Tibial nerve (tissue), 4 donors: Measurements from ENCODE around the gene G3BP2. TPM values are rescaled to one million over a fixed set of nuclear protein-coding genes. Genes with fewer than 3 reads are reported as not detected.

Experiments
- DNase-seq, 2 donors: peaks; one replicate each; pipeline ENCODE4 v3.0.0-alpha.2; 2019; ENCODE audit warnings: low spot score in 2 of 2
- H3K27ac ChIP-seq, 4 donors: fragments of 200-600 bp; sonication (generic) in 3 of 4; one replicate each; pipeline ENCODE4 v1.5.1; 2017 to 2019; ENCODE audit warnings: mild to moderate bottlenecking in 1 of 4
- H3K27me3 ChIP-seq, 2 donors: fragments of 200-600 bp; sonication (generic) in 1 of 2; one replicate each; pipeline versions ENCODE4 v1.5.1 to v1.6.0; 2017 to 2019
- H3K36me3 ChIP-seq, 3 donors: fragments of 200-600 bp; sonication (generic); one replicate each; pipeline ENCODE4 v1.5.1; 2018 to 2019
- H3K4me1 ChIP-seq, 4 donors: fragments of 200-600 bp; sonication (generic) in 3 of 4; one replicate each; pipeline ENCODE4 v1.5.1; 2017 to 2019
- H3K4me3 ChIP-seq, 4 donors: fragments of 200-600 bp; sonication (generic) in 3 of 4; one replicate each; pipeline ENCODE4 v1.5.1; 2017 to 2019; ENCODE audit warnings: mild to moderate bottlenecking in 1 of 4, moderate library complexity in 1 of 4
- H3K9me3 ChIP-seq, 4 donors: fragments of 200-600 bp; sonication (generic) in 3 of 4; one replicate each; pipeline ENCODE4 v1.5.1; 2017 to 2019
- CTCF ChIP-seq, 5 experiments: fragments of 200-600 bp in 3 of 5; fragments of 450-650 bp in 2 of 5; sonication (generic) in 3 of 5; IDR thresholded peaks; one replicate each; pipeline ENCODE4 v1.5.1; 2016 to 2019; ENCODE audit warnings: antibody characterized with exemption in 5 of 5, mild to moderate bottlenecking in 3 of 5, moderate library complexity in 2 of 5
- EP300 ChIP-seq, 2 donors: sonication (generic); formaldehyde crosslinking; IDR thresholded peaks; one replicate each; pipeline ENCODE4 v1.6.1; 2017; ENCODE audit warnings: antibody characterized with exemption in 2 of 2, mild to moderate bottlenecking in 1 of 2
- POLR2A ChIP-seq, 2 donors: fragments of 450-650 bp; IDR thresholded peaks; one replicate each; pipeline ENCODE4 v1.6.1; 2017; ENCODE audit warnings: antibody characterized with exemption in 2 of 2, mild to moderate bottlenecking in 2 of 2, moderate library complexity in 2 of 2
- WGBS, 2 donors: methylation state at CpG; one replicate each; pipeline ENCODE4 v1.1.5; 2018; 5-methylcytosine and 5-hydroxymethylcytosine counted together
- total RNA-seq, 4 donors: library from RNA; depleted of rRNA; stranded (reverse); fragments of >200 nt; gene quantifications; one replicate each; pipeline ENCODE4 v1.1.0, GENCODE V29; 2016

Gene G3BP2
- total RNA-seq, 4 donors from 2014 or later, result 48.7 to 70.1 (median 56.6) TPM

- WGBS, 2 donors, result 74 to 81% methylated on average over 3 of the region's 3 CpGs
- H3K36me3 ChIP-seq, result peaks cover 0 to 67% (median 18%) of the 10 kb centered on the region in 3 donors
Observed at GRCh38 chr4:75643651-75644050, 29.6 kb downstream of the G3BP2 start.

DNA sequence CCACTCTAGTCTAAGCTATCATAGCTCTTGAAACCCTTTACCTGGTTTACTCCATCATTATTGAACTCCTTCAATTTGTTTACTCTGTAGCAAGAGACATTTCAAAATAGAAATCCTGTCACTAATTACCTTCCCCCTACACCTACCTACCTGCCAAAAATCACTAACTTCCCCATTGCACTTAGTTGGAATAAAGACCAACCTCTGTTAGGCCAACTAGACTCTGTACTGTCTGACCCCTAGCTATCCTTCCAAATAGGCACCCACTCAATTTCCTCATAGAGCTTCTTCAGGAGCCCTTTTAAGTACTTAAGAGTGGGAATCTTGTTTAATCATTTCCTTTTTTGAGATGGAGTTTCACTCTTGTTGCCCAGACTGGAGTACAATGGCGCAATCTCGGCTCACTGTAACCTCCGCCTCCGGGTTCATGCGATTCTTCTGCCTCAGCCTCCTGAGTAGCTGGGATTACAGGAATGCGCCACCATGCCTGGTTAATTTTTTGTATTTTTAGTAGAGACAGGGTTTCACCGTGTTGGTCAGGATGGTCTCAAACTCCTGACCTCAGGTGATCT, 34.0 kb downstream of the G3BP2 start:
- Histone ChIP-seq H3K36me3 (peaks cover 0 to 22% (median under 1%) of the 10 kb centered on the region in 3 donors), H3K4me1 (no peaks in the 10 kb centered on the region), H3K27ac (no peak overlapping the region), H3K9me3 (no peaks in the 10 kb centered on the region), H3K4me3 (no peak overlapping the region), H3K27me3 (no peaks in the 10 kb centered on the region)
- 89 to 91% methylated on average over 7 of the region's 7 CpGs for WGBS, 2 donors
- TF ChIP-seq EP300 (IDR thresholded peaks at IDR 0.05) (no peak), CTCF (IDR thresholded peaks at IDR 0.05) (no peak), POLR2A (IDR thresholded peaks at IDR 0.05) (no peak)
- DNase-seq, result no peak

More at GRCh38 chr4:75643651-75644050, 29.6 kb downstream of the G3BP2 start:
- Histone ChIP-seq H3K4me3 (no peak overlapping the region), H3K4me1 (no peaks in the 10 kb centered on the region), H3K9me3 (no peaks in the 10 kb centered on the region), H3K27ac (no peak overlapping the region), H3K27me3 (no peaks in the 10 kb centered on the region)
- DNase-seq, result no peak
- no peak for TF ChIP-seq POLR2A (IDR thresholded peaks at IDR 0.05)
- no peak for TF ChIP-seq EP300 (IDR thresholded peaks at IDR 0.05)

DNA sequence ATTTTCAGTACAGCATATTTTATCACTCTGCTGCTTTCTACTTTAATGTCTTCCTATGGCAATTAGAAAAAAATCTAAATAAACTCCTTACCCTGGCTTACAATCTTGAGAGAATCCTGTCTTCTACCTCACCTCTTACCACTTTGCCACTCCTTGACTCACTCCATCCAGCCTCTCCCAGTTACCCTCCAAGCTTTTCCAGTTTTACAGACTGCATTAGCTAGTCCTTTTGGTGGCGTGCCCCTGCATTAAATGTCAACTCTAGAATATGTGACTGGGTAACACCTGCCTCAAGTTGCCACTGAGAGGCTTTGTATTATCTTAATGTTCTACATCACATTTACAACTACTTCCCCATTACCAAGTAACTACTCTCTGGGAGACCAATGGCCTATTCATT, 35.4 kb downstream of the G3BP2 start:
- no peaks in the 10 kb centered on the region for H3K9me3 ChIP-seq
- no peak overlapping the region for H3K4me3 ChIP-seq
- peaks cover 0 to 17% (median 0%) of the 10 kb centered on the region in 3 donors for H3K36me3 ChIP-seq
- no peak for DNase-seq
- no peak overlapping the region for H3K27ac ChIP-seq
- H3K27me3 ChIP-seq, result no peaks in the 10 kb centered on the region
- 96 to 100% methylated on average over 1 of the region's 1 CpG for WGBS, 2 donors
- TF ChIP-seq CTCF (IDR thresholded peaks at IDR 0.05) (no peak), EP300 (IDR thresholded peaks at IDR 0.05) (no peak), POLR2A (IDR thresholded peaks at IDR 0.05) (no peak)
- no peaks in the 10 kb centered on the region for H3K4me1 ChIP-seq

GRCh38 chr4:75637176-75637575, 36.0 kb downstream of the G3BP2 start:
- Histone ChIP-seq H3K27me3 (no peaks in the 10 kb centered on the region), H3K4me1 (no peaks in the 10 kb centered on the region), H3K4me3 (no peak overlapping the region), H3K36me3 (peaks cover 0 to 12% (median 0%) of the 10 kb centered on the region in 3 donors), H3K9me3 (no peaks in the 10 kb centered on the region), H3K27ac (no peak overlapping the region)
- DNase-seq, result no peak
- 53 to 59% methylated on average over 1 of the region's 1 CpG for whole genome bisulfite sequencing, 2 donors
- TF ChIP-seq EP300 (IDR thresholded peaks at IDR 0.05) (no peak), POLR2A (IDR thresholded peaks at IDR 0.05) (no peak), CTCF (IDR thresholded peaks at IDR 0.05) (no peak)

DNA sequence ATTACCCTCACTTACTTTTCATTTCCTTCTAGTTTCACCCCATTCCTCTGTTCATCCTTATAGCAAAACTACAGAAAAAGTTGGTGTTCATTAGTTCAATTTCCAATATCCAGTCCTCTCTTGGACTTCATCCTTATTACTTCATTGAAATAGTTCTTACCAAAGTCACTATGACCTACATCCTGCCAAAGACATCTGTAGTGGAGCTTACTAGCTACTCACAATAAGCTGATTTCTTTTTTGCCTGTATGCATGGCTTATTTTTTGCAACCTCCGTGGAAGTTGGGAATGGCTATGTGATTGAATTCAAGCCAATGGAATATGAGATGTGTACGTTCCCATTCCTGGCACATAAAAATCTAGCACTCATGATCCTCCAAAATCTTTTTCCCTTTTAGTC, 38.3 kb downstream of the G3BP2 start:
- no peak overlapping the region for H3K27ac ChIP-seq
- H3K36me3 ChIP-seq, result no peaks in the 10 kb centered on the region
- no peaks in the 10 kb centered on the region for H3K9me3 ChIP-seq
- no peak overlapping the region for H3K4me3 ChIP-seq
- peaks cover 0 to 11% (median 7%) of the 10 kb centered on the region in 4 donors for H3K4me1 ChIP-seq
- no peaks in the 10 kb centered on the region for H3K27me3 ChIP-seq
- TF ChIP-seq EP300 (IDR thresholded peaks at IDR 0.05) (no peak), POLR2A (IDR thresholded peaks at IDR 0.05) (no peak), CTCF (IDR thresholded peaks at IDR 0.05) (no peak)
- WGBS, 2 donors, result 71 to 77% methylated on average over 2 of the region's 2 CpGs
- no peak for DNase-seq
